Measurements from ENCODE around the gene ATG10. TPM values are rescaled to one million over a fixed set of nuclear protein-coding genes. Genes with fewer than 3 reads are reported as not detected.

The ATG10 gene
- total RNA-seq, 1 donor from 2014 or later: 8.9 TPM

DNA sequence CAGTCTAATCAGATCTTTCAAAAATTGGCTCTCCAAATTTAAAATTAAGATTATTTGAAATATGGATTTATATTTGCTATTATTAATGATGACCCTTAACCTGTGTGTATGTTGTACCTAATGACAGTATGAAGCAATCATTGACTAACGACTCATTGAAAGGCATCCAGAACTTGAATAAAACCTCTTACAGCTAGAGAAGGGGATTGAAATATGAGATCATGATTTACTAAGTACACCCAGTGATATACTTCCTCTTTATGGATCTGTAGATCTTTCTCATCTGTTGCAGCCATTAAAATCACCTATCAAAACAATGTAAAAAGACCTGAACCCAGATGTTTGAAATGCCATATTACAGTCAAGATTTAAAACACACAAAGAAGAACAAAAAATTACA lies 179.8 kb downstream of the ATG10 start:
- H3K4me1 Mint-ChIP-seq (ENCODE audit: low read depth): no peaks in the 10 kb centered on the region
- H3K36me3 Mint-ChIP-seq (ENCODE audit: low read depth): no peaks in the 10 kb centered on the region
- H3K27me3 Mint-ChIP-seq (ENCODE audit: low read depth): no peaks in the 10 kb centered on the region
- no peak overlapping the region for H3K27ac Mint-ChIP-seq
- no peak overlapping the region for H3K4me3 Mint-ChIP-seq (ENCODE audit: low read depth)
- no peaks in the 10 kb centered on the region for H3K9me3 Mint-ChIP-seq
- no peak for DNase-seq (ENCODE audit: low spot score)
- intact Hi-C loops (cut with micrococcal nuclease): no loop called here

DNA sequence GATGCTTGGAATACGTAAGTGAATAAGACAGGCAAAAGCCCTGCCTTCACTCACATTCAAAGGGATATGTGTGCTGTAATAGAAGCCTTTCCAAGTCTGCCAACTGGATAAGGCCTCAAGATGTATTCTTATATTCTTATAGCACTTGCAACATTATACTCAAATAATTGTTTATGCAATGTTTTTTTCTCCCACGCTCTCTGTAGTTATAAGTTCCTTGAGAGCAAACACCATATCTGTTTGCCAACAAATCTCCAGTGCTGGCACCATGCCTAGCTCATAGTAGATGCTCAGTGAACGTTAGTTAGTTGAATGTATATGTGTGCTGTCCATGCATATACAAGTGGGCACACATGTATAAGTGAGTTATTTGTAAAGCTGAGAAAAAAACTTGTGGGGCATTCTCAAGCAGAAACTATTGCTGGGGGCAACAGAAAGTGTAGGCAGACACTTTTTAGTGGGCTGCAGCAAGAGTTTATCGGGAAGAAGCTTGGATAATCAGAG lies 181.2 kb downstream of the ATG10 start:
- no peaks in the 10 kb centered on the region for H3K27me3 Mint-ChIP-seq (ENCODE audit: low read depth)
- H3K4me3 Mint-ChIP-seq (ENCODE audit: low read depth): no peak overlapping the region
- H3K36me3 Mint-ChIP-seq (ENCODE audit: low read depth): no peaks in the 10 kb centered on the region
- H3K9me3 Mint-ChIP-seq: no peaks in the 10 kb centered on the region
- intact Hi-C loops (cut with micrococcal nuclease): no loop called here
- DNase-seq (ENCODE audit: low spot score): no peak
- no peak overlapping the region for H3K27ac Mint-ChIP-seq
- H3K4me1 Mint-ChIP-seq (ENCODE audit: low read depth): no peaks in the 10 kb centered on the region

DNA sequence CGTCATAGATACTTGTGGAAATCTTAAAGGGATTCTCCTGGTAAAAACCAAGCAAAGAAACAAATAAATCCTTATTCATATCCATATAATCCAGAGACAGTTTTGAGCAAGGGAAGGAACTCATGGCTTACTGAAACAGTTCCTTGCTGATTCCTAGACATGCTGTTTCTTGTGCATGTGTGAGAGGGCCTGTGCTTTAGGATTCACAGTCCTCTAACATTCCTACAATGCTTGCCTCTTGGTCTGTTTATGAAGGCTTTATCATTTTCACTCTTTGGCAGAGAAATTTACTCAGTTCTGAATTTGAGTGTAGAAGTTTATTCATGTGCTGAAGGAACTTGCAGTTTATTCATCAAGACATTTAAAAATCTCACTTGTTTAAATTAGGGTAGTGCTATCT lies 183.0 kb downstream of the ATG10 start:
- H3K9me3 Mint-ChIP-seq: no peaks in the 10 kb centered on the region
- H3K4me3 Mint-ChIP-seq (ENCODE audit: low read depth): no peak overlapping the region
- peaks cover 3% of the 10 kb centered on the region for H3K4me1 Mint-ChIP-seq (ENCODE audit: low read depth)
- no peak for DNase-seq (ENCODE audit: low spot score)
- intact Hi-C loops (cut with micrococcal nuclease): no loop called here
- no peaks in the 10 kb centered on the region for H3K36me3 Mint-ChIP-seq (ENCODE audit: low read depth)
- no peak overlapping the region for H3K27ac Mint-ChIP-seq
- no peaks in the 10 kb centered on the region for H3K27me3 Mint-ChIP-seq (ENCODE audit: low read depth)

DNA sequence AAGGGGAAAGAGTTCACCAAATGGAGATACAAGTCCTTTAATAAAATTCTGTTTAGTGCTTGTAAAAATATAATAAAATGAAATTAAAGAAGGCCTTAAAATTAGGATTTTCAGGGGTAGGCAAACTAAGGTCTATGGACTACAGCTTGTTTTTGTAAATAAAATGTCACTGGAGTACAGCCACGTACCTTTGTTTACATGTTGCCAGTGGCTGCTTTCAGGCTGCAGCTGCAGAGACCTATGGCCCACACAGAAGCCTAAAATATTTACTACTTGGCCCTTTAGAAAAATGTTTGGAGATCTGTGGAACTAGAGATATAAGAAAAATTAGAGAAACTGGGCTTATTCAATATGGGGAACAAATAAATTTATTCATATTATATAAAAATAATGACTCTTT lies 183.5 kb downstream of the ATG10 start:
- no peak overlapping the region for H3K4me3 Mint-ChIP-seq (ENCODE audit: low read depth)
- intact Hi-C loops (cut with micrococcal nuclease): no loop called here
- peaks cover 5% of the 10 kb centered on the region for H3K4me1 Mint-ChIP-seq (ENCODE audit: low read depth)
- H3K9me3 Mint-ChIP-seq: no peaks in the 10 kb centered on the region
- H3K27me3 Mint-ChIP-seq (ENCODE audit: low read depth): no peaks in the 10 kb centered on the region
- DNase-seq (ENCODE audit: low spot score): no peak
- no peaks in the 10 kb centered on the region for H3K36me3 Mint-ChIP-seq (ENCODE audit: low read depth)
- H3K27ac Mint-ChIP-seq: no peak overlapping the region

DNA sequence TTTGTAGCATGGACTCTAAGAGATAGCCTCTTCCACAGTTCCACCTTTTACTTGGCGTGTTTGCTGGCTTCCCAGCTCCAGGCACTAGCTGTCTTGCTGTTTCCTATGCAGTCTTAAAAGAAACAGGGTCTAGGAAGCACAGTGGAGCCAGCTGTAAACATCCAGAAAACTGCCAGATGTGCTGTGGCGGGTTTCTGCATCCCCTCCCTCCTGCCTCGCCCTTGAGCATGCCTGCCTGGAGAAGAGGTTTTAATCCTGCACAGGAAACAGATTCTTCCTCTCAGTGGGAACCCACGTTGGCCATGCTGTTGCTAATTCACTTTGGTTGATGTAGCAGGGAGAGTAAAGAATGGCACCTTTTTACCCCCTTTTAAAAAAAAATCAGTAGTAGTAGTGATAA lies 185.1 kb downstream of the ATG10 start:
- no peaks in the 10 kb centered on the region for H3K9me3 Mint-ChIP-seq
- no peak for DNase-seq (ENCODE audit: low spot score)
- H3K4me3 Mint-ChIP-seq (ENCODE audit: low read depth): no peak overlapping the region
- intact Hi-C loops (cut with micrococcal nuclease): no loop called here
- H3K4me1 Mint-ChIP-seq (ENCODE audit: low read depth): peaks cover 5% of the 10 kb centered on the region
- H3K36me3 Mint-ChIP-seq (ENCODE audit: low read depth): no peaks in the 10 kb centered on the region
- no peak overlapping the region for H3K27ac Mint-ChIP-seq
- no peaks in the 10 kb centered on the region for H3K27me3 Mint-ChIP-seq (ENCODE audit: low read depth)

DNA sequence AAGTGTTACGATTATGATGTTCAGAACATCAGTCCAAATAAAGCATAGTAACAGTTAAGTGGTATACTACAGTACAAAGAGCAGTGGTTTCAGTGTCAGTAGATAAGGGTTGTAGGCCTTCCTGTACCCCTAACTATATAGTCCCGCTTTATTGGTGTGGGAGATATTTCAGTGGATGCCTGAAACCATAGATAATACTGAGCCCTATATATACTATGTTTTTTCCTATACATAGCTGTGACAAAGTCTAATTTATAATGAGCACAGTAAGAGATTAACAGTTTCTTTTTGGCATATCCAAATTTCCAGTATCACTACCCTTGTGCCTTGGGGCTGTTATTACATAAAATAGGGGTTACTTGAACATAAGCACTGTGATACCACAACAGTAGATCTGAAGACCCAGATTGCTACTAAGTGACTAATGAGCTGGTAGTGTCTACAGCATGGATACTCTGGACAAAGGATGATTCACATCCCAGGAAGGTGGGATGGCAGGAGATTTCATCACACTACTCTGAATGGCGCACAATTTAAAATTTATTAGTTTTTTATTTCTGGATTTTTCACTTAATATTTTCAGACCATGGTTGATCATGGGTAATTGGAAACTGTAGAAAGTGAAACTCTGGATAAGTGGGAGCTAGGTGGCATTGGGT lies 187.1 kb downstream of the ATG10 start:
- Mint-ChIP-seq H3K4me3 (ENCODE audit: low read depth) (no peak overlapping the region), H3K27me3 (ENCODE audit: low read depth) (no peaks in the 10 kb centered on the region), H3K4me1 (ENCODE audit: low read depth) (peaks cover 9% of the 10 kb centered on the region), H3K9me3 (no peaks in the 10 kb centered on the region), H3K36me3 (ENCODE audit: low read depth) (no peaks in the 10 kb centered on the region), H3K27ac (no peak overlapping the region)
- intact Hi-C loops (cut with micrococcal nuclease): no loop called here
- no peak for DNase-seq (ENCODE audit: low spot score)

DNA sequence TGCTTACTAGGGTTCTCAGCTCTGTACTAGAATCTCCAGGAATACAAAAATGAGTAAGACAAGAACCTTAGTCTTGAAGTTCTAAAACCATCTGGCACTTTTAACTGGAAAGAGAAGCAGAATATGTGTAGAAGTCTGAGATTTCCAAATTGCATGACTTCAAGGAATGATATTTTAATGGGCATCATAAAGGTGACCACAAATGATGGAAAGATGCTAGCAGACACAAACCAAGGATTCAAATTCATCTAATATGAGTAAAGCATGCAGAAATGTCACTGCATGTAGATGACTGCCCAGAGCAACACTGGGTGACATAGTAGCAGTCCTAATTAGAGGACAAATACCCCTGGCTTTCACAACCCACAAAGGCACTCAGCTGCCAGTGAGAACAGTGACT lies 189.1 kb downstream of the ATG10 start:
- Mint-ChIP-seq H3K4me1 (ENCODE audit: low read depth) (peaks cover 12% of the 10 kb centered on the region), H3K27me3 (ENCODE audit: low read depth) (no peaks in the 10 kb centered on the region), H3K27ac (no peak overlapping the region), H3K36me3 (ENCODE audit: low read depth) (no peaks in the 10 kb centered on the region), H3K4me3 (ENCODE audit: low read depth) (no peak overlapping the region), H3K9me3 (no peaks in the 10 kb centered on the region)
- DNase-seq (ENCODE audit: low spot score): no peak
- intact Hi-C loops (cut with micrococcal nuclease): loop anchor here (5.0 to 10.0 kb wide), 2 partner anchors 59 to 306 kb away; no protein-coding TSS in a partner anchor

DNA sequence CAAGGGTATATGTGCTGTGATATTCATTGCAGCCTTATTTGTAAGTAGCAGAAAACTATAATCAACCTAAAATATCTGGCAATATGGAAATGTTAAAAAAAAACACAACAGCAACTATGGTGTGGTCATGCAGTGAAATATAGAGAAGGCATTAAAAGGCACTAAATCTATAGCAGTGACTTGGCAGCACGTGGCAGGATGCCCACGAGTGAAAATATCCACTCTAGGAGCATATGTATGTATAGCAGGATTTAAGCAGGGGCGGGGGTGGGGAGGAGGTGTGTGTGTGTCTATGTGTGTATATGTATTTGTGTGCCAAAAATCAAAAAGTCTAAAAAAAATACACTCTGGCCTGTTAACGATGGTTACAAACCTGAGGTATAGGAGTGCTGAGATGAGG lies 190.8 kb downstream of the ATG10 start:
- Mint-ChIP-seq H3K4me3 (ENCODE audit: low read depth) (no peak overlapping the region), H3K36me3 (ENCODE audit: low read depth) (no peaks in the 10 kb centered on the region), H3K27me3 (ENCODE audit: low read depth) (no peaks in the 10 kb centered on the region), H3K4me1 (ENCODE audit: low read depth) (peaks cover 12% of the 10 kb centered on the region), H3K9me3 (no peaks in the 10 kb centered on the region), H3K27ac (no peak overlapping the region)
- intact Hi-C loops (cut with micrococcal nuclease): loop anchor here (5.0 to 10.0 kb wide), 2 partner anchors 60 to 308 kb away; no protein-coding TSS in a partner anchor
- DNase-seq (ENCODE audit: low spot score): no peak

DNA sequence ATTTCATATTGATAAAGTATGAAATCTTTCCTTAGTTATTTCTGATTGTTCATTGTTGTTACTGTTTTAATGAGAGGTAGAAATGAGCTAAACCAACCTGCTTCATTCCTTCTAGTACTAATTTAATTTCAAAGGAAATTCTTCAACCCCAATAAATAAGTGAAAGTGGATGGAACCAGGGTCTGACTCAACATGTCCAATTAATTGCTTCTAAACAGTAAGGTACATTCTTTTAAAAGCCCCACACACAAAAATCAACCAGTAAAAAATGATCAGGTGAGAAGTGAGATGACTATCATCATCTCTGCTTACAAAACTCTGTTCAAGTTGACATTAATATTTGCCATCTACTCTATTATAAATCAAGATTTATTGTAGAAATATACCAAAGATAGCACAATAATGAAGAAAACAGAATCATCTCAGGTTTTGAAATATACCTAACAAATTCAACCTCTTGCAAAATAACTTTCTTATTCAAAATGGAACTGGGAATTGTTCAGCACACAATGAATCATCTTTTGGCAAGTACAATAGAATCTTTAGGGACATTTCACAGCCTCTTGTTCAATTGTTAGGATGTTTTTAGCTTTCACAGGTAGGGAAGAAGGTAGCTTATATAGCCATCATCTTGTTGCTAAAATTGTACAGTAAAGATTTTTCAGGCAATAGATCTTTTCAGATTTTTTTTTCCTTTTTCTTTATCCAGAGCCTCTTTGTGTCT lies 191.8 kb downstream of the ATG10 start:
- intact Hi-C loops (cut with micrococcal nuclease): loop anchor here (5.0 to 10.0 kb wide), 2 partner anchors 61 to 309 kb away; no protein-coding TSS in a partner anchor
- Mint-ChIP-seq H3K4me1 (ENCODE audit: low read depth) (peaks cover 12% of the 10 kb centered on the region), H3K4me3 (ENCODE audit: low read depth) (no peak overlapping the region), H3K36me3 (ENCODE audit: low read depth) (no peaks in the 10 kb centered on the region), H3K27me3 (ENCODE audit: low read depth) (no peaks in the 10 kb centered on the region), H3K27ac (no peak overlapping the region), H3K9me3 (no peaks in the 10 kb centered on the region)
- DNase-seq (ENCODE audit: low spot score): no peak

DNA sequence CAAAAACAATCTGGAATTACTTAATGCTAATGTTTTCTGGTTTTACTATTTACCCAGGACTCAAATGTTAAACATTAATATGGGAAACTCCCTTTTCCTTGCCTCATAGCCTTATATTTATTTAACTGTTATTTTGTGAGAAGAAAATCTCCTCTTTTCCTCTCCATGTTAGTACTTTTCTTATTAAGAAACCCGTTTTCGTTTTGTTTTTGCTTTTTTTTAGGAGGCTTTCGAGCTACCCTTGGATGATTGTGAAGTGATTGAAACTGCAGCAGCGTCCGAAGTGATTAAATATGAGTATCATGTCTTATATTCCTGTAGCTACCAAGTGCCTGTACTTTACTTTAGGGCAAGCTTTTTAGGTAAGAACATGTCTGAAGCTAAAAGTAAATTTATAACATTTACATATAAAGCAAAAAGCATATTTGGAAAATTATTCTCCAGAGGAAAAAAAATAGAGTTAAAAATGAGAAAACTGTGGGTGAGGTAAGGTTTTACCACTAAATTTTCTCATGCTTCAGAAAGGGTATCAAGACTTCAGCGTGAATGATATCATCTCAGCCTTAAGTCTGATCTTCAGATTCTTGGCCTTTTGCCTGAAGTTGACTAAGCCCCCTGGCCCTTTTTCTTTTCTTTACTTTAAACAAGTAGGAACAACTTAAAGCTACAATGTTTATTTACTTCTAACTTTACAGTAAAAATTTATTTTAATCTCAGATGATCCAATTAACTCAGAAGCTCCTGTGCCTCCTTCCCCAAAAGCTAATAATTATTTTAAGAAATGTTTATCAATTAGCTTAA lies 192.6 kb downstream of the ATG10 start:
- Mint-ChIP-seq H3K9me3 (no peaks in the 10 kb centered on the region), H3K4me1 (ENCODE audit: low read depth) (peaks cover 12% of the 10 kb centered on the region), H3K36me3 (ENCODE audit: low read depth) (no peaks in the 10 kb centered on the region), H3K4me3 (ENCODE audit: low read depth) (no peak overlapping the region), H3K27me3 (ENCODE audit: low read depth) (no peaks in the 10 kb centered on the region), H3K27ac (no peak overlapping the region)
- no peak for DNase-seq (ENCODE audit: low spot score)
- intact Hi-C loops (cut with micrococcal nuclease): loop anchor here (5.0 to 10.0 kb wide), 2 partner anchors 62 to 310 kb away; no protein-coding TSS in a partner anchor

DNA sequence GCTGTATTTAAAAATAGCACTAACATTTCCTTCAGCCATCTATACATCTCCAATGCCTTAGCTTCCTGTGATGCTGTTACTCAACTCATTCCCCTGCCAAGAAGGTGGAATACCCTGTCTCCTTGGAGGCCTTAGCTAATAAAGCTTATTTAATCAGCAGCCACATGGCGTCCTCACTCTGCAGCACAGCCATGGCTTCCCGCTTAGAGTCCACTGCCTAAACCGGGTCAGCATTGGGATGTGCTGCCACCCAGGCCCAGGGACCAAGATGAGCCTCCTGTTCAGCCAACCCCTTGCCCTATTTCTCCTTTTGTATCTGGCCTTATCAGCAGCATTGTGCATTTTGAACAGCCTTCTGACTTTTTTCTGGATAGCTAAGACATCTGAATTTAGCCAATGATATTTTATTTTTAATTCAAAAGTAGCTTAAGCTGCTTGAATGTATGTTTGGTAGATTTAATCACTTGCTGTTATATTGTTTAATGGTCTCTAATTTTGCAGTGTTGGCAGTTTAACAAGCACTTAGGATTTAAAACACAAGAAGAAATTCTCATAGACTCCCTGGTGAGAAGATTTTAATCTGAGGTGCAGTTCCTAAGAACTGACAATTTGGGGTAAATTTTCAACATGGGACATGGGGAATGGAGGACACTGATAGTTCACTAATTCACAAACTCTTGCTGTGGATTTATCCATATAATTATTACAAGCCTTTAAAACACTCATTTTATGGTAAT lies 193.3 kb downstream of the ATG10 start:
- no peaks in the 10 kb centered on the region for H3K27me3 Mint-ChIP-seq (ENCODE audit: low read depth)
- no peaks in the 10 kb centered on the region for H3K36me3 Mint-ChIP-seq (ENCODE audit: low read depth)
- peaks cover 7% of the 10 kb centered on the region for H3K4me1 Mint-ChIP-seq (ENCODE audit: low read depth)
- intact Hi-C loops (cut with micrococcal nuclease): loop anchor here (5.0 to 10.0 kb wide), 4 partner anchors 63 to 413 kb away; partner anchors contain the start of genes ATG10 and SSBP2
- no peak overlapping the region for H3K4me3 Mint-ChIP-seq (ENCODE audit: low read depth)
- no peaks in the 10 kb centered on the region for H3K9me3 Mint-ChIP-seq
- no peak for DNase-seq (ENCODE audit: low spot score)
- no peak overlapping the region for H3K27ac Mint-ChIP-seq

All from activated T-helper 2 cell treated with anti-CD3 and anti-CD28 coated beads, Interferon-gamma antibody, Interleukin-2, Interleukin-4, amounts not matched to agents 10 μg/mL and 5 μg/mL and 100 μg/mL, durations not matched to agents 14 hours and 24 hours and 36 hours (primary cell).